NCI-H2196 treated with DMSO at 0.1 percent for 48 hours (cell line): Measurements from ENCODE around the gene CLEC10A.
"Not testable (repeated sequence)": the region's sequence is repeated elsewhere in the genome, so short reads cannot be mapped to it uniquely, and the experiment has no call there.

ENCODE experiments used
- DNase-seq: peaks from one replicate; lab custom pipeline; 2025; ENCODE audit not compliant: unreplicated experiment; lab: John Stamatoyannopoulos, UW

CLEC10A gene

DNA sequence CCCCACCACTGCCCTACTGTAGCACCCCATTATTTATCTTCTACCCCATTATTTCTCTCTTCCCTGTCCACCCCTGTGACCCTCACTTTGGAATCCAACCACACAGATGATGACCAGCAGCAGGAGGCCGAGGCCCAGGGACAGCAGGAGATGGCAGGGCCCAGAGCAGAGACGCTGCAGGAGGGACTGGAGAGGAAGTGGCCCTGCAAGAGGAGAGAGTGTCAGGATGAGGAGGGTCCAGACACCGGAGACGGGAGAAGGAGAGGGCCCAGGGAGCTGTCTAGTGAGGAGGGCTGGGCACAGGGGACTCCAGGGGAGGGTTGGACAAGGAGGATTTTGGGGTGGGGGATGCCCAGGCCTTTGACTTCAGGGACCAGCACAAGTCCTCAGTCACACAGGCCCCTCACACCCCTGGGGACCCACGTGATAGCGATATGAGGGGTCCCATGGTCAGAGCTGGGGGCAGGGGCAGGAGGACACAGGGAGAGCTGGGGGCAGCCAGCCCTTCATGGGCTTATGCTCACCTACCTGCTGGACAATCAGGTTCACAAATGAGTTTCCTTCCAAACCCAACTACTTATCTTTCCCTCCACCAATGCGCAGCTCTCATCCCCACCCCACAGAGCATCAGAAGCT is 2.0 kb downstream of the CLEC10A start:
- no peak for DNase-seq

DNA sequence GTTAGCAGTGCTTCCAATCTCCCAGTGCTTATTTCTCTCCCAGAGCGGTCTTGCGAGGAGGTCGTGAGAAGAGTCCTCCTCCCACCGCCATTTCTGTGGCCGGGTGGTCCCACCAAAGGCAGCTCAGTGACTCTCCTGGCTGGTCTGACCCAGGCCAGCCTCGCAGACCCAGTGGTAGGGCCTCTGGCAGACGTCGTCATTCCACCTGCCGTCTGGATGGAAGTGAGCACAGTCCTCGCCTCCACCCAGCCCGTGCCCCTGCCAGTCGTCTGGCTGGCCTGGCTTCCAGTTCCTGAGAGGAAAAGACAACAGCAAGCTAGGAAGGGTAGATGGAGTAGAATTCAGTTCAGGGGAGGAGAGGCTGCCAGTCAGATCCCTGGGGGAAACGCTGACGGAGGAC is 5.1 kb downstream of the CLEC10A start:
- no peak for DNase-seq

DNA sequence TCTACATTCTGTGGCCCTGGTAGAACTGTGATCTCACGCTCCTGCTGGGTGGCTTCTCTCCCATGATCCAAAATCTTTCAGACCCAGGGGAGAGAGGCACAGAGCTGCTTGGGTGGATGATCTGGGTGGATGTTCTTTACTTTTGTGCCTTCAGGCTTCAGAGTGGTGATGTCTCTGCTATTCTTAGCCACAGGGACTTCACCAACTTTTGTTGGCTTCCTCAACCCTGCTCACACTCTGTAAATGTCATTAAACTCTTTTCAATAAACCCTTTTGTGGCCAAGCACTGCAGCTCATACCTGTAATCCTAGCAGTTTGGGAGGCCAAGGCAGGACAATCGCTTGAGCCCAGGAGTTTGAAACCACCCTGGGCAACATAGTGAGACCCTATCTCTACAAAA is 7.6 kb downstream of the CLEC10A start:
- DNase-seq, result no peak

DNA sequence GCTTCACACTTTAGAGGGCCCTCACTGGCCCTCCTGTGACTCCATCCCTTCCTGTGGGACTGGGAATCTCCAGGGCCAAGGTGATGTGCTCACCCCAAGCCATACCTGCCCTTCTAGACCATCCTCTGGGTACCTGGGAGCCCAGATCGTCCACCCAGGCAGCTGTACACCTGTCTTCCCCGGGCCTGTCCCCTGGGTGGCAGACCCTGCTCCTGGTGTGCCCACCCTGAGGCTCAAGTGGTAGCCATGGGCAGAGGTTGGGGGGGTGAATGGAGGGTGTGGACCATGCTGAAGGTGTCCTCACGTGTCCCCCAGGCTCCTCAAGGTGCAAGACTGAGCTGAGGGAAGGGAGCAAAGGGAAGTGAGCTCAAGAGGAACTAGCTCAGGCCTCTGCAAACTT is 9.3 kb downstream of the CLEC10A start:
- no peak for DNase-seq

DNA sequence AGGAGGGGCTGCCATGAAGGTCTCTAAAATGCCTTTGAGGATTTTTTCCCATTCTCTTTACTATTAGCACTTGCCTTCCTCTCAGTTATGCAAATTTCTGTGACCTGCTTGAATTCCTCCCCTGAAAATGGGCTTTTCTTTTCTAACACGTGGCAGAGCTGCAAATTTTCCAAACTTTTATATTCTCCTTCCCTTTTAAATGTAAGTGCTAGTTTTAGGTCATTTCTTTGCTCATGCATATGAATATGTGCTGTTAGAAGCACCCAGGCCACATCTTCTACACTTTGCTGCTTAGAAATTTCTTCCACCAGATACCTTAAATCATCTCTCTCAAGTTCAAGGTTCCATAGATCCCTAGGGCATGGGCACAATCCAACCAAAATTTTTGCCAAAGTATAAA is 11.8 kb downstream of the CLEC10A start:
- no peak for DNase-seq

DNA sequence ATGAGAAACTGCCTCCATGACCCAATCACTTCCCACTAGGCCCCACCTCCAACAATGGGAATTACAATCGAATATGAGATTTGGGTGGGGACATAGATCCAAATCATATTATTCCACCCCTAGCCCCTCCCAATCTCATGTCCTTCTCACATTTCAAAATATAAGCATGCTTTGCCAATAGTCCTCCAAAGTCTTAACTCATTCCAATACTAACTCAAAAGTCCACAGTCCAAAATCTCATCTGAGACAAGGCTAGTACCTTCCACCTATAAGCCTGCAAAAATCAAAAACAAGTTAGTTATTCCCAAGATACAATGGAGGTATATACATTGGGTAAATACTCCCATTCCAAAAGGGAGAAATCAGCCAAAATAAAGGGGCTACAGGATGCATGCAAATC is 12.9 kb downstream of the CLEC10A start:
- no peak for DNase-seq

DNA sequence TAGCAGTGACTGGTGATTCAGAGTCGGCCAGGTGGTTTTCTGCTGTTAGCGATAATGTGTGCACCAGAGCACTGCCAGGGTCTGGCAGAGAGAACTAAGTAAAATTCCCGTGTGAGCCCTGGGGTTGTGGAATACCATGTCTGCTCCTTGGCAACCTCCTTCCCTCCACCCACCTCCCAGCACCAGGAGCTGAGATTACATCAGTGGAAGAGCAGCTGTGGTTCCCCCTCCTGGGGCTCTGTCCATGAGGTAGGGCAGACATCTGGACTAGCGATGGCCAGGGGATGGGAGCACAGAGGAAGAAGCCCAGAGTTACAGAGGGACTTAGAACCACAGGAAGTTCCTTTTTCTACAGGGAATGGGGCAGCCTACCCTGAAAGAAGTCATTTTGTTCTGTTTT is 15.8 kb downstream of the CLEC10A start:
- DNase-seq, result no peak

DNA sequence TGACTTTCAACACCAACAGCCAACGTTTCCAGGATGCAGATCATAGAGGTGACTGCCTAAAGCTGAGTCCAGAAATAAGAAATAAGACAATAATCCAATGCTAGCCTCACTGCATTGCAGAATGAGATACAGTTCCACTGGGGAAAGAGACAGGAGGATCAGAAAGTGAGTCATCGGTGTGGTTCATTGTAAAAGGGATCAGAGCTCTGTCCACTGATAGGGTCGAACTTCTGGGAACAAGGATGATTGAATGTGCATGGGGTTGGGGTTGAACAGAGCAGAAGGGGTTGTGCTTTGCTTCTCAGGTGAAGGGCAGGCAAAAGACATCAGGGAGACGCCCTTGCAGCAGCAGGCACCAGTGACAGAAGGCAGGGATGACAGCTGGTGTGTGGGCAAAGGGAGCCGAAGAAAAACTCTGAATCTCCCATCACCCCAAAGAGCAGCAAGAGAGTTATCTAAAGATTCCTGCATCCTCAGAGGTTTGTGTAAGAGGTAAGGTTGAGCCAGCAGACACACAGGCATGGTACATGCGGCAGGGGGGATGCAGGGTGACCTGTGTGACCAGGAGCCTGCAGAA is 16.4 kb downstream of the CLEC10A start:
- no peak for DNase-seq

DNA sequence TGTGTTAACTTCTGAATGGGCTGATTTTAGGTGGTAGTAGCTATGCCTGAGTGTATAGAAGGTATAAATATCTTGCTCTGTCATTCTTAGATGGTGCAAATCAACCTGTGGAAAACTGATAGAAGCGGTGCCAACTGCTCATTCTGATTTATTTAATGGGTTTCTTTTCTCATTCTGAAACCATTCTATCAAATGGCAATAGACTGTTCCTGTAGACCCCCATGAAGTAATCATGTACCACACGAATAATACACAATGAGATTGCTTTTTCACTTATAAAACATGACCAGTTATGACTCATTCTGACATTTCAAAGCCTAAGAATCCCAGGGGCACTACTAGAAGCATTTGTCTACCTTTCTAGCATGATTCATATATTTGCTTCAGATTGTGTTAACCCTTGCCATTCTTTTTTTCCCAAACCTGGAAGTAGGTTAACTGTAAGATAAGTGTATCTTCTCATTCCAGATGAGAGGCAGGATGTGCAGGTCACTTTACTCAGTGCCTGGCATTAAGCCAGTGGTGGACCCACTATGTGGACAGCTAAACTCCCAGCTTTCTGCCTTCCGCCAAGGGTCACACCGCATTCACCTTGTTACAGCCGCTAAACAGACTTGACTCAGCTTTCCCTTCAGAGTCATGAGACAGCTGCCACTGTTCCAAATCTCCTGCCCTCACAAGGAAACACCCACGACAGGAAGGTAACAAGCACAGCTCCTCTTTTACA is 19.7 kb downstream of the CLEC10A start:
- DNase-seq, result no peak

DNA sequence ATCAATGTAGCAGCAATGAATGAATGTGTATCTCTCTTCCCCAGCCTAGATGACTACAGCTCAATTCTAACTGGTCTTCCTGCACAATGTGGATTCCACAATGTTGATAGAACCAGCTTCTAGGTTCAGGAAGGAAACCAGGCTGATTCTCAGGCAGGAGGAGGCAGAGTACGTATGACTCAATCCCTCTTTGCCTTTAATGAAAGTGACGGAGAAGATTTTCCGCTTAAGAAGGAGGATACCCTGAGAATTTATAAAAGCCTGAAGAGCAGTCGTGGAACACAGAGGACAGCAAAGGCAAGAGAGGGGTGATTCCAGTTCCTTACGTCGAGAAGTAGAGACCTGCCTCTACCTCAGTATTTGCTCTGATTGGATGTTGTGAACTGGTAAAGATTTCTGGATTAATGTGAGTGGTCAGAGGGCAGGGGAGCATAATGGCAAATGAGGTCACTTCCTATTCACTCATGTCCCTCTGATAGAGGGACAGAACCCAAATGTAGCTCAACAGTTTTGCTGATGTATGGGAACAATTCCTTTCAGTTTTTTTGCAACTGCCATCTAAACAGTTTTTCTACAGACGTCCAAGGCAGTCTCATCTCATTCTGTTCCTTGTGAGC is 21.1 kb downstream of the CLEC10A start:
- DNase-seq, result no peak

DNA sequence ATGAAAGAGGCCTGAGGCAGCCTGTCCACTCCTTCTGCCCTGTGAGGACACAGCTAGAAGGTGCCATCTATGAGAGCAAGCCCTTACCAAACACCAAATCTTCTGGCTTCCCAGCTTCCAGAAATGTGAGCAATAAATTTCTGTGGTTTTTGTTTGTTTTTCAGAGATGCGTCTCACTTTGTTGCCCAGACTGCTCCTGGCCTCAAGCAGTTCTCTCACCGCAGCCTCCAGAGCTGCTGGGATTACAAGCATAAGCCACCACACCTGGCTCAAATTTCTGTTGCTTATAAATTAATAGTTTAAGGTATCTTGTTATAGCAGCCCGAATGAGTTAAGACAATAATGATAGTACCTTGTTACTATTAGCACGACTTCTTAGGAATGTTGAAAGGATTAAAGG is 23.7 kb downstream of the CLEC10A start:
- no peak for DNase-seq

DNA sequence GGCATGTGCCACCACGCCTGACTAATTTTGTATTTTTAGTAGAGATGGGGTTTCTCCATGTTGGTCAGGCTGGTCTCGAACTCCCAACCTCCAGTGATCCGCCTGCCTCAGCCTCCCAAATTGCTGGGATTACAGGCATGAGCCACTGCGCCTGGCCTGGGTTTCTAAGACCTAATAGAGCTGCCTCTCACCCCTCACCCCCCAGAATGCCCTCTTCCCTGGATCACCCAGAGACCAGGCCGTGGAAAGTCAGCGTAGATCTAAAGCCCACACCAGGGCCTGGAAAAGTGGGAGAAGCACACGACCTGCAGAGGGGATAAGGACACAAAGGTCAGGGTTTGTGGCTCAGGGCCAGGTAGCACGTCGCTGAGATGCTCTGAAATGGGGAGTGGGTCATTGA is 29.5 kb downstream of the CLEC10A start:
- not testable (repeated sequence) for DNase-seq

DNA sequence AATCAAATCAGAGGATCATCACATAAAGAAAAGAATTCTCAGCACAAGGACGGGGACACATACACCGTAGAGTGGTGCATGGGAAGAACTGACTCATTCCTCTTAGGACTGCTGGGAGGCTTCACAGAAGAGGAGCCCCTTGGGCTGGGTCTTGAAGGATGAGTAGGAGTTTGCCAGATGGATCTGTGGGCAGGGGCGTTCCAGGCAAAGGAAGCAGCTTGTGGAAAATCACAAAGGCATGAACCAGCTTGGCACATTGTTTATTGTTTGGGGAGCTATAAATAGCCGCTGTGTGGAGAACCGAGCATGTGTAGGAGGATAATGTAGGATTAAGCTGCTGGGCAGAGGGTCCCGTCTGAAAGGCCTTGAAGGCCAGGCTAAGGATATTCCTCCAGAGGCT is 31.1 kb downstream of the CLEC10A start:
- no peak for DNase-seq

DNA sequence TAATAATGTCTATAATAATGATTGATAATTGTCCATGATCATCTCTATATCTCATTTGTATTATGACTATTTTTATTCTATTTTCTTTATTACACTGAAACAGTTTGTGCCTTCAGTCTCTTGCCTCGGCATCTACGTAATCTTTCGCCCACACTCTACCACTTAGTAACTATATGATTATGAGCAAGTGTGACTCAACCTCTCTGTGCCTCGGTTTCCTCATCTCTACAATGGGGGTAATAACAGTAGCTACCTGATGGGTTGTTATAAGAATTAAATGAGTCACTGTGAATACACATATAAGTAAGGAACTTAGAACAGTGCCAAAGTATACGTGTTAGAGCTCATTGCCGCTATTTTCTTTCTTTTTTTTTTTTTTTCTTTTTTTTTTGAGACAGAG is 32.5 kb downstream of the CLEC10A start:
- no peak for DNase-seq

DNA sequence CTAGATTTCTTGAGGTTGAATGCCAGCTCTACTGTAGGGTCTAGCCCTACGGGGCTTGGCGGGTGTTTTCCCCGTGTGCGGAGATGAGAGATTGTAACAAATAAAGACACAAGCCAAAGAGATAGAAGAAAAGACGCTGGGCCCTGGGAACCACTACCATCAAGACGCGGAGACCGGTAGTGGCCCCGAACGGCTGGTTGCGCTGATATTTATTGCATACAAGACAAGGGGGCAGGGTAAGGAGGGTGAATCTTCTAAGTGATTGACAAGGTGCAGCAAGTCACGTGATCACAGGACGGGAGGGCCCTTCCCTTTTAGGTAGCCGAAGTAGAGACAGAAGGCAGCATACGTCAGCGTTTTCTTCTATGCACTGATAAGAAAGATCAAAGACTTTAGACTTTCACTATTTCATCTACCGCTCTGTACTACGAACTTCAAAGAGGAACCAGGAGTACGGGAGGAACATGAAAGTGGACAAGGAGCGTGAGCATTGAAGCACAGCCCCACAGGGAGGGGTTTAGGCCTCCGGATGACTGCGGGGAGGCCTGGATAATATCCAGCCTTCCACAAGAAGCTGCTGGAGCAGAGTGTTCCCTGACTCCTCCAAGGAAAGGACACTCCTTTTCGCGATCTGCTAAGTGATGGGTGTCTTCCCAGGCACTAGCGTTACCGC is 33.2 kb downstream of the CLEC10A start:
- not testable (repeated sequence) for DNase-seq

DNA sequence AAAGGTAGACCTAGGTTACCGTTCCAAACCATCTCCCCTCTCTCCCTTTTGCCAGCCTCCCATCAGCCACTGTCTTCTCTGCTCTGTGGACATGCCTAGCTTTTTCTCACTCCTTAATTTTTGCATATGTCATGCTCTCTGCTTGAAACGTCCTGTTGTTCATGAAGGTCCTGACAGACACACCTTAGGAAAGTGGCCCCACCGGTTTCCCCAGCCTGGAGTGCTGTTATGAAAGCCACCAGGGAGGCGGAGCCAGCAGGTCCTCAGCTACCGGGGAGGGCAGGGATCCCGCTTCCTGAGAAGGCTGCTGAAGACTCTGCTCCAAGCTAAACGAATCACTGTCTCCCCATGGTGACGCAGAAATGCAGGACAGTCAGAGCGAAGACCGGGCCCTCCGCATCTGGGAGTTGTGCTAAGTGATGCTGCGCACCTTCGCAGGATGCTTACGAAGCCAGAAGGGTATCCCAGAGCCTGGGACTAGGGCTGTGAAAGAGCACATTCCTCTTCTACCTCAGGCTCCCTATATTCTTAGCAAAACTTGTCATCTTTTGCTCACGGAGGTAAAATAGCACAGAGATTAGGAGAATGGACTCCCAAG is 33.8 kb downstream of the CLEC10A start:
- DNase-seq, result no peak

DNA sequence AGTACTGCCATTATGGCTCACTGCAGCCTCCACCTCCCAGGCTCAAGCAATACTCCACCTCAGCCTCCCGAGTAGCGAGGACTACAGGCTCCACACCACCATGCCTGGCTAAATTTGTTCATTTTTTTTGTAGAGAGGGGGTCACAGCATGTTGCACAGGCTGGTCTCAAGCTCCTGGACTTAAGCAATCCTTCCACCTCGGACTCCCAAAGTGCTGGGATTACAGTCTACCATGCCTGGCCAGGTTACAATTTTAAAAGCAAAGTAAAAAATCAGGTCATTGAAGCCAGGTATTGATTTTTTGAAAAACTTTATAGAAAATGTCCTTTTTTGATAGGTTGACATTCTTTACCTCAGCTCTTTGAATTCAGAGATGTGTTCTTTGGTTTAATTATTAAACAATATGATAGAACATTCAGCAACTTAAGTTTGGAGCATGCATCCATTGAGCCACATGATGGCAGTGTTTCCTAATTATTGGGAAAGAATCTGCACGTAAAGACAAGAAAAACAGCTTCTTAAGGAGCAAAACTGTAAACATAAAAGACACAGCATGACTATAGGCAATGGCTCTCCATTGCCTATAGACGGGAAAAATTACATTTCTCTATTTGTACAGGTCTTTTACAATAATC is 34.4 kb downstream of the CLEC10A start:
- no peak for DNase-seq

DNA sequence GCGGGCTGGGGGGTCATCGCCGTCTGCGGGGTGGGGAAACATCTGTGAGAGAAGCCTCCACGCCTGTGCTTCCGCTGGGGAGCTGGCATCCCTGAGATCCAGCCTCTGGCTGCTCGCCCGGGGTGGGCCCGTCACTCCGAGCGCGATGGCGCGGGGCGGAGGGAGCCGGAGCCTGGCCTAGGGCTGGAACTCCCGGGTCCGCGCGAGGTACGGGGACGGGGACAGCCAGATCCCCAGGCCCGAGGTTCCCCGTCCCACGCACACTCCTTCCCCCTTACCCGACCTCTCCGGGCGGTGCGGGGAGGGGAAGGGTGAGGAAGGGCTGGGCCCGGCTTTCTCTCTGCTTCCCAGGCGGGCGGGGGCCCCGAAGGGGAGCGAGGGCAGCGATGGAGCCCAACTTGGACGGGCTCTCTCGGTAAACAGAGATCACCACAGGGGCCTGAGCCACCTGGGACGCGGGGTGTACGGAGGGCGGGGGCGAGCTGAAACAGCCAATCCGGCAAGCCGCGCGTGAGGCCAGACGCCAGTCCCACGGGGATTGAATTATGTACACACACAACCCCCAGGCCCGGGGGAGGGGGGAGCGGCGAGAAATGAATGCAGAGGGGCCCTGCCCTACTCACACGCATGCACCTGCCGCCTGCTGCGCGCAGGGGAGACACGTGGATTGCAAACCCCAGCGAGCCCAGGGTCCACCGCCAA is 36.4 kb downstream of the CLEC10A start, which contains the start of gene SLC16A11:
Gene SLC16A11, minus strand, starts transcription at position 596 of the 702 bp plus-strand sequence. Its CDS starts 579 bp downstream, at position 17.
- DNase-seq, result no peak

DNA sequence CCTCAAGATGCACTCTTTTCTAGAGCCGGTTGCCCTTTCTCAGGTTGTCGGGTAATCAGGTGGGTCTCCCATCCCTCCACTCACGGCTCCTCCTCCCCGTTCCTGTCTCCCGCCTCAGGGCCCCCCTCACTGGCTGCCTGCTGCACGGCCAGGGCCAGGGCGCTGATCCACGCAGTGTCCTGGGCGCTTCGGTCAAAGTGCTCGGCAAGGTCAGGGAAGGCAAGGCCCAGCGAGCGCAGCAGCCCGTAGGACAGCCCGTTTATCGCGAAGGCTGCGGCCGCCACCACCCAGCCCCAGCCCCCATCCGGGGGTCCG is 36.9 kb downstream of the CLEC10A start:
- no peak for DNase-seq

DNA sequence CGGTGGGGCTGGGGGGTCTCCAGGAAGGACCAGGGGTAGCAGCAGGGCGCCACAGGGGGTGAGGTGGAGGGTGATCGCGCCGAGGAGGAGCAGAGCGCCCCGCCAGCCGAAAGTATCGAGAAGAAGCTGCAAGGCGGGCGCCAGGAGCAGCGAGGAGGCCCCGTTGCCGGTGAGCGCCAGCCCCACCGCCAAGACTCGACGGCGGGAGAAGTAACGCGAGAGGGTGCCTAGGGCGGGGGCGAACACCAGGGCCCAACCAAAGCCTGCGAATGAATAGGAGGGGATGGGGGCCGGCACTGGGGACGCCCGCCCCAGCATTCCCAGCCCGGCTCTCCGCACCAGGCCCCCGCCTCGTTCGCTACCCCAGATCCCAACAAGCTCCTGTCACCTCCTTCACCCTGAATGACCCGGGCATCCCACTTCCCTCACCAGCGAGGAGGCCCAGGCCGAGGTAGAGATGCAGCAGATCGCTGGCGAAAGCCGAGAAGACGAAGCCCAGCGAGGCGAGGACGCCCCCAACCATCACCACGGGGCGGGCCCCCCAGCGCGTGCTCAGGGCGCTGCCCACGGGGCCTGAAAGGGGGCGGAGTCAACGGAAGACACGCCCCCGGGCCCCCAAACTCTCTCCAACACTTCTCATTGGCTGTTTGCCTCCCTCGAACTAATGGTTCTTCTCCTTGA is 37.4 kb downstream of the CLEC10A start:
- DNase-seq, result no peak
